SH-SY5Y (cell line): ENCODE measurements around the gene CHST9.

ENCODE experiments used
- GATA2 ChIP-seq: IDR thresholded peaks from 2 replicates; pipeline ENCODE4 v1.6.1; 2011; ENCODE audit warnings: mild to moderate bottlenecking, low read depth, low read length
- GATA3 ChIP-seq: IDR thresholded peaks from 2 replicates; pipeline ENCODE4 v1.6.1; 2011; ENCODE audit warnings: low read depth, mild to moderate bottlenecking, low read length, moderate library complexity

Gene CHST9

DNA sequence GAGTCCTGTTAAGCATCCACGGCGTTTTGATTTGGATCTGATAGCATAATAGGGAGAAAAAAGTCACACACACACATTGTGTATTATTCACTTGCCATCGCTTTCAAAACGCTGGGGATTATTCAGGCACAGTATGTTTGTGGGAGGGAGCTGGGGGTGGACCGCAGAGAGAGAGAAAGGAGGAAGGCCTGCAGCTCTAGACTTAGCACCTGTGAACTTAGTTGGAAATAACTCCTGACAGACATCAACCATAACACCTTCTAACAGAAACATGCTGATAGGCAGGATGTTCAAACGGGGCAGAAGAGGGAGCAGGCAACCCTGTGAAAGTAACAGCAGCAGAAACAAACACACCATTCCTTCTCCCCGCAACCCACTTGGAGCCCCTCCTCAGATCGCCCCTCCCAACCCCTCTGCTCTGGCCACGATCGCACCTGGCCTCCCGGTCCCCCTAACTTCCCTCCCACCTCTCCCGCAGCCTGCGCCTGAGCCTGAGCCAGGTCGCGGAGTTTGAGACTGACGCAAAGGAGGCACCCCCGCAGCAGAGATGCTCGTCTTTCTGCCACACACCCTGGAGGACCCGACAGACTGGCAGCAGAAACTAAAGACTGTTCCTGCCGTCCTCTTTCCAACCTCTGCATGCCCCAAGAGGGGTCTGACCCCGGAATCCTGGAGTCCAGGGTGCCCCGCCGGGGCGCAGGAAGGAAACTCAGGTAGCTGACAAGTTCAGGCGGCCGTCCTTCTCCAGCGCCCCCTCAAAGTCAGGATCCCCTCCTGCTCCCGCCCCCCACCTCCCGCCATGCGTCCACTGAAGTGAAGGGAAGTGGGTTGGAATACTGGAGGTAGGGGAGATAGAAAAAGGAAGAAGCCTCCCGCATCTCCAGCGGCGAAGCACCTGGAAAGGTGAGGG is 738 bp downstream of the CHST9 start:
- TF ChIP-seq GATA2: no peak
- no peak for TF ChIP-seq GATA3

DNA sequence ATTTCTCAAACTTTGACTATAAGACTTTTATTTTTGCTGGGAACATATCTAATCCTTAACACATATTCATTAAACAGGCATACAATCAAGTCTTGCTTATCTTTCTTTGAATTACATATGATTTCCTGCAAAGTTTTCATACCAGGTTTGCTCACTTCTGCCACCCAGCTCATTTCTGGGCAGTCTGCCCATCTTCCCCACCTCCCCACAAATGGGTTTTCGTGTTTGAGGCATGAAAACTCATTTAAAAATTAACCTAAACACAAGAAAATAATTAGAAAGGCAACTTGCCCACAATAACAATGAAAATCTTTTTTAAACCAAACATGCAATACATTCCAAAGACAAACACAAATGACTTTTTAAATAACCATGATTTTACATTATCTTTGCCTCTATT is 3.4 kb downstream of the CHST9 start:
- TF ChIP-seq GATA3 (no peak), GATA2 (no peak)

DNA sequence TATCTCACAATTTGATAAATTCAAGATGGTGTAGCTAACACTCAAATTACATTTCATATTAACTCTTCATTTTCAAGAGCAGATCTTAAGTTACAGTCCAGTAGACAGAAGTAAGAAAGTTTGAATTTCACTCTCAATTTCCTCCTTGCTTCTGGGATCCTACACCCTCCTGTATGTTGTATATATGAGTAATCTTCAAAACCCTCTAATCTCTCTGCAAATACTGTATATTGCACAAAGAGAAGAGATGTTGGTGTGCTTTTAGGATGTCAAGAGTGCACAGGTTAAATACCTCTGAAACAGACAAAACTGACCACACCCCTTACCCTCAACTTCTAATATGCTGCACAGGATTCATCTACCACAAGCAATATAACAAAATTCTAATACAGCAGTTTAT is 6.7 kb downstream of the CHST9 start:
- TF ChIP-seq GATA3: no peak
- no peak for TF ChIP-seq GATA2

DNA sequence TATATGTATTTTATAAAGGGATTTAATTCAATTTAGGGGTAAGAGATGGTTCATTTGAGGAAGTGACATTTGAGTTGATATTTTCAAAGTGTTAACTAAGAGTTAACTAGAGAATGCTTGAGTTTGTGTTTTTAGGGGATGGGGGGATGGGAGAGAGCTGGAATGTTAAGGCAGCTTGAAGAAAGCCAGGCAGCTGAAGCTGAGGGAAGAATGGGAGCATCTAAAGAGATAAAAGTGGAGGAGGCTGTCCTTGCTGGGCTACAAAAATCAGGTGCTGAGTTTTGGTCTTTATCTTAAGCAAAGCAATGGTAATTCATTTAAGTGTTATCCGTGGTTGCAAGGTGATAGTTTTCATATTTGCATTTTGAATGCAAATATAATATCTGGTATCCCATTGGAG is 9.2 kb downstream of the CHST9 start:
- no peak for TF ChIP-seq GATA2
- no peak for TF ChIP-seq GATA3

DNA sequence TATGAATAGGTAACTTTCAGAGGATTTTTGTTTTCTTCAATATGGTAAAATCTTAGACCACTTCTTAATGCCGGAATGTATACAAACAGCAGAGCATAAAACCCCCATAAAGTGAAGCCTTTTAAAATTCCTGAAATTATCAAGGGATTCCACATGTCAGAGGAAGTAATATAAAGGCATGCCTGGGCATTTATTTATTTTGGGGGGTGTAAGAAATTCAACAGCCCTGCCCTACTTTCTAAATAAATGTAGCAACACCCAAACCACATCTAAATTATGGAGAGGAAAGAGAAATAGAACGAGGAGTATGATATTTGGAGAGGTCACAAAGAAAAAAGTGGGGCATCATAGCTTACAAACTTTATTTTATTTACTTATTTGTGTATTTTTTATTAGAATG is 9.9 kb downstream of the CHST9 start:
- TF ChIP-seq GATA3: no peak
- no peak for TF ChIP-seq GATA2

- TF ChIP-seq GATA3 (no peak), GATA2 (no peak)
These were observed 13.1 kb downstream of the CHST9 start for GRCh38 chr18:27171993-27172392.

- no peak for TF ChIP-seq GATA3
- no peak for TF ChIP-seq GATA2
These were observed 19.7 kb downstream of the CHST9 start for GRCh38 chr18:27165412-27165811.

DNA sequence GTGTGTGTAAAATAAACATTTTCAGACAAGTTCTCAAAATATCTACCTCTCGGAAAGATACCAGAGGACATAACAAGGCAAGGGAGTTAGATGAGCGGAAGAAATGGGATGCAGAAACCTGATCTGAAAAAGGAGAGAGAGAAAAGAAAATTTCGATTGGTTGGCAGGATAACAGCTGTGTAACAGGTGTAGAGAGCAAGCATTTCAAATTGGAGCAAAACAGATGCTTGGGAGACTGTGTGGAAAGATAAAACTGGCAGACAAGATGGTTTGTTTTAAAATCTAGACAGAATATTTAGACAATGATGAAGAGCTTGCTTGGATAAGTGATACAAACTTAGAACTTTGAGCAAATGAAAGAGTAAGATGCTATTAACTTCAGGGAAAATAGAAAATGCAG is 20.2 kb downstream of the CHST9 start:
- TF ChIP-seq GATA2 (no peak), GATA3 (no peak)

GRCh38 chr18:27144672-27145071 is 40.4 kb downstream of the CHST9 start:
- TF ChIP-seq GATA2: no peak
- TF ChIP-seq GATA3: no peak

DNA sequence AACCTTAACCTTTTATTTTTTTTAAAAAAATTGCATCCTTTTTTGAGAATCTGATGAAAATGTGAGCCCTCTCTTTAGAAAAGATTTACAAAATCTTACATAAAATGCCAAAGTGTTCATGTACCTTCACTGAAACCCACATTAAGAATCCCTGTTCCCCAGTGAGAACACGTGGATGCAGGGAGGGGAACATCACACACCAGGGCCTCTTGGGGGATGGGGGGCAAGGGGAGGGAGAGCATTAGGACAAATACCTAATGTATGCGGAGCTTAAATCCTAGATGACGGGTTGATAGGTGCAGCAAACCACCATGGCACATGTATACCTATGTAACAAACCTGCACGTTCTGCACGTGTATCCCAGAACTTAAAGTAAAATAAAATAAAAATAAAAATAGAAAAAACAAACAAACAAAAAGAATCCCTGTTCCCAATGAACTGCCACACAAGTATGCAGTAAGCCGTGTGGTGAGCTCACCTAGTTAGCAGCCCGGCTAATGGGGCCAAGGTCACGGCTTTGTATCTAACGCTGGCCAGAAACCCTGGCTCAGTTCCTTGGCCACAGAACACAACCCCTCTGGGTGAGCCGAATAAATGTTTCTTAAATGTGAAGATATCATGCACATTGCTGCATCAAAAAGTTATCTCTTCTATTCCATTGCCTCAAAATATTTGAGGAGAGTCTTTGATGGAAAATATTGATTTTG is 41.4 kb downstream of the CHST9 start:
- TF ChIP-seq GATA3 (no peak), GATA2 (no peak)

DNA sequence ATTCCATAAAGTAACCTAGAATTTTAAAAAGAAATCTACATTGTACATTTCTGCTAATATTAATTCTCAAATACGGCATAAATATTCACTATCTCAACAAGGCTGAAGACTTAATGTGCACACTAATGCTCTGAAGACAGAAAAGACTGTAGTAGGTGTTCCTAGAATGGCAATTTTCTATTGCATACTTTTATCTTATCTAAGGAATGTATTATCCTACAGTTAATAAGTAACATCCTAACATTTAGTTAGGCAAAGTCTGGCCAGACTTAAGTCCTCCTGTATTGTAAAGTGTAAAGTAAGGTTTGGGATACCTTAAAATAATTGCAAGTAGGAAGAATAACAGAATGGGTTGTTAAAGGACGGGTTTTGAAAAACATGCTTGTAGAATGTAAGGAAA is 42.2 kb downstream of the CHST9 start:
- TF ChIP-seq GATA3 (no peak), GATA2 (no peak)

GRCh38 chr18:27141876-27142275 is 43.2 kb downstream of the CHST9 start:
- no peak for TF ChIP-seq GATA2
- TF ChIP-seq GATA3: no peak

DNA sequence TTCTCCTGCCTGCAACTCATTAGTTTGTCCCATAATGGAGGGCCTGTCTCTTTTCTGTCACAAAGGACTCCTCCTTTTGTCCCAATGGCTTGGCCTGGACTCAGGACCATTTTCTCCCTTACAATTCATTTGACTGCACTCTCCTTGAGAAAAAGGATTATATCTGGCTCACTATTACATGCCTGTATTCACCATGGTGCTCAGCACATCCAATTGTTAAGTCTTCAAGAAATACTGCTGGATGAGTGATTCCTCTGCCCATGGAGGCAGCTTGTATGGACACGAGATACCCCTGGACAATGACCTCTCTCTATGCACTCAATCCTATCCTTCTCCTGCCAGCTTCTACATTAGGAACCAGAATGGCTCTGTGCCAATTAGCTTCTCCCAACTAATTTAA is 47.0 kb downstream of the CHST9 start:
- TF ChIP-seq GATA2 (no peak), GATA3 (no peak)

DNA sequence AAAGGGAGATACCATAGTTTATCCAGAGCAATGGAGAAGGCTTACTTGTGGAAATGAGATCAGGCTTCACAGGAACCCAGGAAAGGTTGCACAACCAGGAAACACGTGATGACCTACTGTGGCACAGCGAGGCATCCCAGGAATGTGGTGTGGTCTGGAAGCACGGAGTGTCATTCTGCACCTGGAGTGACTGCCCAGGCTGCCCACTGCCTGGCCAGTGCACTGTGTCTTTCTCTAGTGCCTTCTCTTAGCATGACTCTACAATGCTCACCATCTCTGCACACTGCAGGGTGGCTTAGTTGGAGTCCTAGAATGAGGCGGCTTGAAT is 48.9 kb downstream of the CHST9 start:
- no peak for TF ChIP-seq GATA2
- TF ChIP-seq GATA3: no peak
